ENCODE data around the gene UMAD1. TPM values are rescaled to one million over a fixed set of nuclear protein-coding genes. Genes with fewer than 3 reads are reported as not detected.

Gene UMAD1
- total RNA-seq, 1 donor = 24.9 TPM

GRCh38 chr7:7695111-7695817 is 54.7 kb downstream of the UMAD1 start:
- TF ChIP-seq CTCF (IDR thresholded peaks at IDR 0.05; ENCODE audit: insufficient read depth, low read length) = no peak
- no peak overlapping the region for H3K4me3 ChIP-seq (ENCODE audit: low read depth, low read length)
- no peak for DNase-seq (ENCODE audit: low read depth)

- no peak for TF ChIP-seq CTCF (IDR thresholded peaks at IDR 0.05; ENCODE audit: insufficient read depth, low read length)
- DNase-seq (ENCODE audit: low read depth) = peak; percentile 40
- H3K4me3 ChIP-seq (ENCODE audit: low read depth, low read length) = no peak overlapping the region
Observed at GRCh38 chr7:7696458-7697119, 56.0 kb downstream of the UMAD1 start.

GRCh38 chr7:7698930-7699329 is 58.4 kb downstream of the UMAD1 start:
- no peak overlapping the region for H3K4me3 ChIP-seq (ENCODE audit: low read depth, low read length)
- no peak for TF ChIP-seq CTCF (IDR thresholded peaks at IDR 0.05; ENCODE audit: insufficient read depth, low read length)
- no peak for DNase-seq (ENCODE audit: low read depth)

- TF ChIP-seq CTCF (IDR thresholded peaks at IDR 0.05; ENCODE audit: insufficient read depth, low read length) = no peak
- no peak for DNase-seq (ENCODE audit: low read depth)
- no peak overlapping the region for H3K4me3 ChIP-seq (ENCODE audit: low read depth, low read length)
Observed at GRCh38 chr7:7699380-7699779, 58.8 kb downstream of the UMAD1 start.

GRCh38 chr7:7699970-7700369 is 59.4 kb downstream of the UMAD1 start:
- H3K4me3 ChIP-seq (ENCODE audit: low read depth, low read length) = no peak overlapping the region
- TF ChIP-seq CTCF (IDR thresholded peaks at IDR 0.05; ENCODE audit: insufficient read depth, low read length) = no peak
- DNase-seq (ENCODE audit: low read depth) = no peak

GRCh38 chr7:7701527-7701926 is 61.0 kb downstream of the UMAD1 start:
- H3K4me3 ChIP-seq (ENCODE audit: low read depth, low read length) = no peak overlapping the region
- no peak for TF ChIP-seq CTCF (IDR thresholded peaks at IDR 0.05; ENCODE audit: insufficient read depth, low read length)
- no peak for DNase-seq (ENCODE audit: low read depth)
